ENCODE data around the gene OXNAD1. TPM values are rescaled to one million over a fixed set of nuclear protein-coding genes. Genes with fewer than 3 reads are reported as not detected.

The OXNAD1 gene
- 10 to 100 TPM in 1 of 2 donors, 1 to 10 TPM in 1; 7.4 to 10.3 TPM for total RNA-seq
- 1 to 10 TPM; 2.4 to 3.8 TPM for polyA plus RNA-seq
- long read RNA-seq, donor 1, transcript OXNAD1-201 (9 exons, 3,929 nt): major isoform, 8 of 28 reads
- long read RNA-seq, donor 1, partial matches to known transcripts: 1 of 28 reads
- long read RNA-seq, donor 1, other reads (novel, unspliced or antisense): 18 of 28 reads
- long read RNA-seq, donor 2, partial matches to known transcripts: 0 of 30 reads
- long read RNA-seq, donor 2, other reads (novel, unspliced or antisense): 30 of 30 reads

GRCh38 chr3:16264708-16265454, at the start of gene OXNAD1, which contains the start of gene DPH3:
TSS of gene OXNAD1 (plus strand) at chr3:16265212. CDS start at chr3:16270953, 5,741 bp downstream.
TSS of gene DPH3 (minus strand) at chr3:16264943. CDS start at chr3:16264876, 67 bp downstream.
- Histone ChIP-seq H3K27me3 (ENCODE audit: control insufficient read depth in 1 of 2, insufficient read depth in 2 of 2, low read length in 1 of 2) (no peaks in the 10 kb centered on the region), H3K4me3 (ENCODE audit: low read length in 2 of 2) (peak within 1 kb of the TSS; percentile 53 to 81), H3K36me3 (ENCODE audit: control insufficient read depth in 1 of 2, insufficient read depth in 2 of 2, low read length in 1 of 2) (no peaks in the 10 kb centered on the region), H3K4me1 (ENCODE audit: control insufficient read depth in 1 of 2, insufficient read depth in 2 of 2, low read length in 2 of 2) (peaks cover 0 to 6% of the 10 kb centered on the region in 2 donors), H3K9me3 (ENCODE audit: control insufficient read depth, low read length) (no peaks in the 10 kb centered on the region), H3K27ac (ENCODE audit: low read depth in 1 of 2, low read length in 2 of 2) (peak within 1 kb of the TSS; percentile 40 to 97)
- DNase-seq: peak; percentile 100
- ATAC-seq (ENCODE audit: low FRiP score): peak; percentile 100
- 0% methylated on average over 61 of the region's 61 CpGs for WGBS, 2 donors
- intact Hi-C loops (cut with DNase I): loop anchor here (5.0 kb wide), 1 partner anchor 287 kb away; no protein-coding TSS in a partner anchor

- H3K4me3 ChIP-seq (ENCODE audit: low read length in 2 of 2): no peak overlapping the region
- no peaks in the 10 kb centered on the region for H3K27me3 ChIP-seq (ENCODE audit: control insufficient read depth in 1 of 2, insufficient read depth in 2 of 2, low read length in 1 of 2)
- H3K27ac ChIP-seq (ENCODE audit: low read depth in 1 of 2, low read length in 2 of 2): no peak overlapping the region
- ATAC-seq (ENCODE audit: low FRiP score) (no peak), DNase-seq (no peak)
- H3K4me1 ChIP-seq (ENCODE audit: control insufficient read depth in 1 of 2, insufficient read depth in 2 of 2, low read length in 2 of 2): no peaks in the 10 kb centered on the region
- peaks cover 0 to 2% of the 10 kb centered on the region in 2 donors for H3K36me3 ChIP-seq (ENCODE audit: control insufficient read depth in 1 of 2, insufficient read depth in 2 of 2, low read length in 1 of 2)
- no peaks in the 10 kb centered on the region for H3K9me3 ChIP-seq (ENCODE audit: control insufficient read depth, low read length)
- intact Hi-C loops (cut with DNase I): no loop called here
- WGBS, 2 donors: 94% methylated on average over 17 of the region's 17 CpGs
Measured at GRCh38 chr3:16216373-16216935, 48.6 kb upstream of the OXNAD1 start.

- H3K36me3 ChIP-seq (ENCODE audit: control insufficient read depth in 1 of 2, insufficient read depth in 2 of 2, low read length in 1 of 2): no peaks in the 10 kb centered on the region
- H3K4me1 ChIP-seq (ENCODE audit: control insufficient read depth in 1 of 2, insufficient read depth in 2 of 2, low read length in 2 of 2): no peaks in the 10 kb centered on the region
- H3K4me3 ChIP-seq (ENCODE audit: low read length in 2 of 2): no peak overlapping the region
- H3K27ac ChIP-seq (ENCODE audit: low read depth in 1 of 2, low read length in 2 of 2): no peak overlapping the region
- no peak for DNase-seq
- H3K27me3 ChIP-seq (ENCODE audit: control insufficient read depth in 1 of 2, insufficient read depth in 2 of 2, low read length in 1 of 2): no peaks in the 10 kb centered on the region
- 93 to 98% methylated on average over 3 of the region's 3 CpGs for WGBS, 2 donors
- intact Hi-C loops (cut with DNase I): no loop called here
- no peak for ATAC-seq (ENCODE audit: low FRiP score)
- no peaks in the 10 kb centered on the region for H3K9me3 ChIP-seq (ENCODE audit: control insufficient read depth, low read length)
Measured at GRCh38 chr3:16219777-16220176, 45.2 kb upstream of the OXNAD1 start.

GRCh38 chr3:16221990-16222389, 43.0 kb upstream of the OXNAD1 start:
- H3K4me3 ChIP-seq (ENCODE audit: low read length in 2 of 2): no peak overlapping the region
- WGBS, 2 donors: 82 to 83% methylated on average over 3 of the region's 3 CpGs
- no peaks in the 10 kb centered on the region for H3K27me3 ChIP-seq (ENCODE audit: control insufficient read depth in 1 of 2, insufficient read depth in 2 of 2, low read length in 1 of 2)
- H3K4me1 ChIP-seq (ENCODE audit: control insufficient read depth in 1 of 2, insufficient read depth in 2 of 2, low read length in 2 of 2): no peaks in the 10 kb centered on the region
- no peak for ATAC-seq (ENCODE audit: low FRiP score)
- DNase-seq: no peak
- H3K36me3 ChIP-seq (ENCODE audit: control insufficient read depth in 1 of 2, insufficient read depth in 2 of 2, low read length in 1 of 2): no peaks in the 10 kb centered on the region
- H3K27ac ChIP-seq (ENCODE audit: low read depth in 1 of 2, low read length in 2 of 2): no peak overlapping the region
- intact Hi-C loops (cut with DNase I): no loop called here
- no peaks in the 10 kb centered on the region for H3K9me3 ChIP-seq (ENCODE audit: control insufficient read depth, low read length)

- H3K36me3 ChIP-seq (ENCODE audit: control insufficient read depth in 1 of 2, insufficient read depth in 2 of 2, low read length in 1 of 2): no peaks in the 10 kb centered on the region
- no peak overlapping the region for H3K27ac ChIP-seq (ENCODE audit: low read depth in 1 of 2, low read length in 2 of 2)
Measured at GRCh38 chr3:16222547-16222946, 42.5 kb upstream of the OXNAD1 start.

GRCh38 chr3:16224325-16224724, 40.7 kb upstream of the OXNAD1 start:
- H3K36me3 ChIP-seq (ENCODE audit: control insufficient read depth in 1 of 2, insufficient read depth in 2 of 2, low read length in 1 of 2): no peaks in the 10 kb centered on the region
- no peaks in the 10 kb centered on the region for H3K9me3 ChIP-seq (ENCODE audit: control insufficient read depth, low read length)
- H3K4me1 ChIP-seq (ENCODE audit: control insufficient read depth in 1 of 2, insufficient read depth in 2 of 2, low read length in 2 of 2): no peaks in the 10 kb centered on the region
- intact Hi-C loops (cut with DNase I): no loop called here
- H3K4me3 ChIP-seq (ENCODE audit: low read length in 2 of 2): no peak overlapping the region
- DNase-seq (no peak), ATAC-seq (ENCODE audit: low FRiP score) (no peak)
- no peaks in the 10 kb centered on the region for H3K27me3 ChIP-seq (ENCODE audit: control insufficient read depth in 1 of 2, insufficient read depth in 2 of 2, low read length in 1 of 2)
- 97 to 100% methylated on average over 2 of the region's 2 CpGs for WGBS, 2 donors
- no peak overlapping the region for H3K27ac ChIP-seq (ENCODE audit: low read depth in 1 of 2, low read length in 2 of 2)

More at GRCh38 chr3:16222547-16222946, 42.5 kb upstream of the OXNAD1 start:
- H3K4me3 ChIP-seq (ENCODE audit: low read length in 2 of 2): no peak overlapping the region
- H3K4me1 ChIP-seq (ENCODE audit: control insufficient read depth in 1 of 2, insufficient read depth in 2 of 2, low read length in 2 of 2): no peaks in the 10 kb centered on the region
- no peaks in the 10 kb centered on the region for H3K9me3 ChIP-seq (ENCODE audit: control insufficient read depth, low read length)
- no peaks in the 10 kb centered on the region for H3K27me3 ChIP-seq (ENCODE audit: control insufficient read depth in 1 of 2, insufficient read depth in 2 of 2, low read length in 1 of 2)
- ATAC-seq (ENCODE audit: low FRiP score) (no peak), DNase-seq (no peak)
- intact Hi-C loops (cut with DNase I): no loop called here
- 92 to 93% methylated on average over 2 of the region's 2 CpGs for WGBS, 2 donors

GRCh38 chr3:16227566-16227965, 37.4 kb upstream of the OXNAD1 start:
- intact Hi-C loops (cut with DNase I): no loop called here
- WGBS, 2 donors: 74 to 86% methylated on average over 1 of the region's 1 CpG
- ATAC-seq (ENCODE audit: low FRiP score): no peak

GRCh38 chr3:16229681-16230080, 35.3 kb upstream of the OXNAD1 start:
- H3K27ac ChIP-seq (ENCODE audit: low read depth in 1 of 2, low read length in 2 of 2): no peak overlapping the region
- H3K4me1 ChIP-seq (ENCODE audit: control insufficient read depth in 1 of 2, insufficient read depth in 2 of 2, low read length in 2 of 2): no peaks in the 10 kb centered on the region
- intact Hi-C loops (cut with DNase I): no loop called here
- ATAC-seq (ENCODE audit: low FRiP score) (no peak), DNase-seq (no peak)
- no peaks in the 10 kb centered on the region for H3K36me3 ChIP-seq (ENCODE audit: control insufficient read depth in 1 of 2, insufficient read depth in 2 of 2, low read length in 1 of 2)
- H3K9me3 ChIP-seq (ENCODE audit: control insufficient read depth, low read length): no peaks in the 10 kb centered on the region
- H3K4me3 ChIP-seq (ENCODE audit: low read length in 2 of 2): no peak overlapping the region
- H3K27me3 ChIP-seq (ENCODE audit: control insufficient read depth in 1 of 2, insufficient read depth in 2 of 2, low read length in 1 of 2): no peaks in the 10 kb centered on the region

More at GRCh38 chr3:16227566-16227965, 37.4 kb upstream of the OXNAD1 start:
- Histone ChIP-seq H3K9me3 (ENCODE audit: control insufficient read depth, low read length) (no peaks in the 10 kb centered on the region), H3K4me3 (ENCODE audit: low read length in 2 of 2) (no peak overlapping the region), H3K36me3 (ENCODE audit: control insufficient read depth in 1 of 2, insufficient read depth in 2 of 2, low read length in 1 of 2) (no peaks in the 10 kb centered on the region), H3K27me3 (ENCODE audit: control insufficient read depth in 1 of 2, insufficient read depth in 2 of 2, low read length in 1 of 2) (no peaks in the 10 kb centered on the region), H3K4me1 (ENCODE audit: control insufficient read depth in 1 of 2, insufficient read depth in 2 of 2, low read length in 2 of 2) (no peaks in the 10 kb centered on the region), H3K27ac (ENCODE audit: low read depth in 1 of 2, low read length in 2 of 2) (no peak overlapping the region)
- DNase-seq: no peak
